AG10803 (cell line): ENCODE results near the gene ZBTB7A.

ENCODE experiments used
- DNase-seq: peaks from one replicate; pipeline ENCODE4 v3.0.0; 2010; ENCODE audit warnings: low read depth
- H3K4me3 ChIP-seq: 2 replicates; pipeline ENCODE4 v1.5.1; 2011; ENCODE audit warnings: mild to moderate bottlenecking, low read length, control low read depth
- CTCF ChIP-seq: conservative IDR thresholded peaks from 2 replicates; pipeline ENCODE4 v1.5.1; 2011; ENCODE audit warnings: mild to moderate bottlenecking, low read length, control low read depth, inconsistent platforms

The ZBTB7A gene

GRCh38 chr19:4052993-4053422 lies 13.7 kb downstream of the ZBTB7A start:
- no peak for TF ChIP-seq CTCF
- no peak overlapping the region for H3K4me3 ChIP-seq
- no peak for DNase-seq

GRCh38 chr19:4052114-4052992 lies 14.3 kb downstream of the ZBTB7A start:
- no peak for TF ChIP-seq CTCF
- no peak for DNase-seq
- H3K4me3 ChIP-seq = no peak overlapping the region

- DNase-seq = peak; percentile 66
Observed at GRCh38 chr19:4051175-4052101, 15.3 kb downstream of the ZBTB7A start.

GRCh38 chr19:4049432-4049831 lies 17.3 kb downstream of the ZBTB7A start:
- no peak overlapping the region for H3K4me3 ChIP-seq
- TF ChIP-seq CTCF = no peak
- DNase-seq = no peak

More at GRCh38 chr19:4051175-4052101, 15.3 kb downstream of the ZBTB7A start:
- H3K4me3 ChIP-seq = no peak overlapping the region
- TF ChIP-seq CTCF = no peak

GRCh38 chr19:4046946-4047683 lies 19.6 kb downstream of the ZBTB7A start:
- no peak for DNase-seq
- no peak for TF ChIP-seq CTCF

GRCh38 chr19:4046362-4046691 lies 20.4 kb downstream of the ZBTB7A start:
- DNase-seq = no peak
- TF ChIP-seq CTCF = no peak
- no peak overlapping the region for H3K4me3 ChIP-seq

More at GRCh38 chr19:4046946-4047683, 19.6 kb downstream of the ZBTB7A start:
- no peak overlapping the region for H3K4me3 ChIP-seq
